ENCODE measurements around the gene PRIM2. TPM values are rescaled to one million over a fixed set of nuclear protein-coding genes. Genes with fewer than 3 reads are reported as not detected.
"Not testable (repeated sequence)": the region's sequence is repeated elsewhere in the genome, so short reads cannot be mapped to it uniquely, and the experiment has no call there.

PRIM2 gene
- total RNA-seq, 1 experiment from 2014 or later: 112 TPM

DNA sequence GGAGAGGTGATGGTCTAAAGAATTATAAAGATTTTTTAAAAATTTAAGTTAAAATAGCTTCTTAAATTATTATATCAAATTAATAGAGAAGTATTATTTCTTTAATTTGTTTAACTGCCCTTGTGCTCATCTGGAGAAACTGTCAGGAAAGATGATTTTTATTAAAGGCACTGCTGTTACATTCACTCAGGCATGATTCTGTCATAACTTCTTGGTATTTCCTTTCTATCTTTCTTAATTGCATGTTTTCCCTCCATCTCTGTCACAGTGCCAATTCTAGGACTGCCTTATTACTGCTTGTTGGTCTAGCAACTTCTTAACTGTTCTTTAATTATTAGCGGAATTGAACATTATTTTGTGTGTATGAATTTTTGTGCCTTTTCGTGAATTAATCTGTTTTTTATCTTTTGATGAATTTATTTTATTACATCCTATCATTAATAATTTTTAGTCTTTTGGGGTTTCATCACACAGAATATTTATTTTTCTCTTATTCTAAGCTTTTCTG lies 47.7 kb downstream of the PRIM2 start:
- DNase-seq (ENCODE audit: low read depth): not testable (repeated sequence)

- not testable (repeated sequence) for DNase-seq (ENCODE audit: low read depth)
These were observed 51.7 kb downstream of the PRIM2 start for GRCh38 chr6:57368965-57369731.

DNA sequence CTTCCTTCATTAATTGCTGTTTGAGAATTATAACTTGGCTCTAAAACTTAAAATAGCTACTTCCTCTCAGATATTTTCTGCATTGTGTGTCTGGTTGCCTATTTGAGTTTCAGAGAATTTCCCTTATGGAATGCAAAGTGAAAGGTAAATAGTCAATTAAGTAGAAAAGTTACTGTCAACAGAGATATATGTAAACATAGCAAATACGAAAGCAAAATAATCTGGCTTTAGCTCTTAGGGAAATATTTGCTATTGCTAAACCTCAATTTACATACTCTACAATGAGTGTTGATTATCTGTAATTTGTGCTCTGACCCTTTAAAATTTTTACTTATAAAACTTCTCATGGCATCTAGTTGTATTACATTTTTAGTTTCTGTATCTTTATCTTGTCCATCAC lies 54.3 kb downstream of the PRIM2 start:
- not testable (repeated sequence) for DNase-seq (ENCODE audit: low read depth)

DNA sequence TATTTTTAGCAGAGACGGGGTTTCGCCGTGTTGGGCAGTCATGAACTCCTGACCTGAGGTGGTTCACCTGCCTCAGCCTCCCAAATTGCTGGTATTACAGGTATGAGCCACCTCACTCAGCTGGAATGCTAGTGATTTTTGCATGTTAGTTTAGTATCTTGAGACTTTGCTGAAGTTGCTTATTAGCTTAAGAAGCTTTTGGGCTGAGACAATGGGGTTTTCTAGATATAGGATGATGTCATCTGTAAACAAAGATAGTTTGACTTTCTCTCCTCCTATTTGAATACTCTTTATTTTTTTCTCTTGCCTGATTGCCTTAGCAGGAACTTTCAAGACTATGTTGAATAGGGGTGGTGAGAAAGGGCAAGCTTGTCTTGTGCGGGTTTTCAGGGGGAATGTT lies 57.3 kb downstream of the PRIM2 start:
- DNase-seq (ENCODE audit: low read depth): not testable (repeated sequence)

GRCh38 chr6:57376083-57376482 lies 58.7 kb downstream of the PRIM2 start:
- peak; percentile 20 for DNase-seq (ENCODE audit: low read depth)

GRCh38 chr6:57389038-57389592 lies 71.7 kb downstream of the PRIM2 start:
- DNase-seq (ENCODE audit: low read depth): not testable (repeated sequence)

DNA sequence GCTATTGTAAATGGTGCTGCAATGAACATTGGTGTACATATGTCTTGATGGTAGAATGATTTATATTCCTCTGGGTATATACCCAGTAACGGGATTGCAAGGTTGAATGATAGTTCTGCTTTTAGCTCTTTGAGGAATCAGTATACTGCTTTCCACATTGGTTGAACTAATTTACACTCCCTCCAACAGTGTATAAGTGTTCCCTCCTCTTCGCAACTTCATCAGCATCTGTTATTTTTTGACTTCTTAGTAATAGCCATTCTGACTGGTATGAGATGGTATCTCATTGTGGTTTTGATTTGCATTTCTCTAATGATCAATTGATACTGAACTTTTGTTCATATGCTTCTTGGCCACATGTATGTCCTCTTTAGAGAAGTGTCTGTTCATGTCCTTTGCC lies 73.4 kb downstream of the PRIM2 start:
- not testable (repeated sequence) for DNase-seq (ENCODE audit: low read depth)

- not testable (repeated sequence) for DNase-seq (ENCODE audit: low read depth)
These were observed 74.6 kb downstream of the PRIM2 start for GRCh38 chr6:57392047-57392446.

- not testable (repeated sequence) for DNase-seq (ENCODE audit: low read depth)
These were observed 101.9 kb downstream of the PRIM2 start for GRCh38 chr6:57419341-57419740.

GRCh38 chr6:57421503-57421902 lies 104.1 kb downstream of the PRIM2 start:
- DNase-seq (ENCODE audit: low read depth): no peak

DNA sequence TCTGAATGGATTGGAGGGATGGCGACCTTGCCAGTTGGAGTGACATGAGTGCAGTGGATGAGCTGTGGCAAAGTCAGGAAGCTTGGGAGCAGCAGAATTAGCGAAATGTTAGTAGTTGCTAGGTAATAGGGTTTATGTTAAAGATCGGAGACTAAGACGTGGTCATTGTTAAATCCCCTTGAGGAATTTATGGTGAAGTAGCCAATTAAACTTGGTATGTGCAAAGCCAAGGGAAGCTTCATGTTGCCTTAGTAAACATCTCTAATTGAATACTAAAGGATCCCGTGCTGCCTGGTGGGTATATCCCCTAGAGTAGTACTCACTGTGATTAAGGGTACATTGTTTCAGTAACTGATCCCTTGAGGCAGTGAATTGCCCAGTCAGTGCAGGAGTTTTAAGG lies 106.0 kb downstream of the PRIM2 start:
- DNase-seq (ENCODE audit: low read depth): no peak

DNA sequence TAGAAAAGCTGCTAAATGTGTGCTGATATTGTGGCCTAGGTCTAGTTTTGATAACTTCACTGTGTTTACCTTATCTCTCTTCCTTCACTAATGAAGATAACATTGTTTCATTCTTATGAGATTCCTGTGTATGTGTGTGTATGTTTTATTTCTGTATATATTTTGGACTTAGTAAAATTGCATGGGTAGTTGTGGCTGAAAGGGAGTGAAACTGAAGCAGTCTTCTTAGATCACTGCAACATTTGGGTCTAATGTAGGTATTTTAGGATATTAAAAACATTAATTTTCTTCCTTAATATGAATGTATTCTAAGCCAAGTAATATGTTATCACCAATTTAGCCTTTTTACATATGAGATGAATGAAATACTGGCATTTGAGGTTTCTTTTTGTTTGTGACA lies 114.3 kb downstream of the PRIM2 start:
- not testable (repeated sequence) for DNase-seq (ENCODE audit: low read depth)

- DNase-seq (ENCODE audit: low read depth): no peak
These were observed 114.7 kb downstream of the PRIM2 start for GRCh38 chr6:57432157-57432556.

GRCh38 chr6:57432919-57433684 lies 115.7 kb downstream of the PRIM2 start:
- no peak for DNase-seq (ENCODE audit: low read depth)

DNA sequence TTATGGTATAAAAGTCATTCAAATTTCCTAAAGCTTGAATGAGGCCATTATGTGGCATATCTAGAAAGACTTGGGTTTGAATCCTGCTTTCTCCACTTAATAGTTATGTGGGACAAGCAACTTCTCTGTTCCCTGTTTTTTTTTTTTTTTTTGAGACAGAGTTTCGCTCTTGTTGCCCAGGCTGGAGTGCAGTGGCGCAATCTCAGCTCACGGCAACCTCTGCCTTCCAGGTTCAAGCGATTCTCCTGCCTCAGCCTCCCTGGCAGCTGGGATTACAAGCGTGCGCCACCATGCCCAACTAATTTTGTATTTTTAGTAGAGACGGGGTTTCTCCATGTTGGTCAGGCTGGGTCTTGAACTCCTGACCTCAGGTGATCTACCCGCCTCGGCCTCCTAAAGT lies 116.4 kb downstream of the PRIM2 start:
- DNase-seq (ENCODE audit: low read depth): not testable (repeated sequence)

DNA sequence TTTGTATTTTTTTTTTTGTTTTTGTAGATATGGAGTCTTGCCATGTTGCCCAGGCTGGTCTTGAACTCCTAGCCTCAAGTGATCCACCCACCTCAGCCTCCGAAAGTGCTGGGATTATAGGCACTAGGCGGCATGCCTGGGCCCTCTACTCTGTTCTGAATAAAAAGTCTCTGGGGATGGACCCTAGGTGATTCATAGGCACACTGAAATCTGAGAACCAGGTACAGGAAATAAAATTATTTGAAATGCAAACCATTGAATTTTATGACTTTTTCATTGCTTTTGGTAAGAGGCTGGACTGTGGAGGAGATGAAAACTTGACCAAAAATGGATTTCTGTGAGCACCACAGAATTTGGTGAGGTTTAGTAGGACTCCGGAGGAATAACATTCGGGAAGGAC lies 117.5 kb downstream of the PRIM2 start:
- DNase-seq (ENCODE audit: low read depth): no peak

DNA sequence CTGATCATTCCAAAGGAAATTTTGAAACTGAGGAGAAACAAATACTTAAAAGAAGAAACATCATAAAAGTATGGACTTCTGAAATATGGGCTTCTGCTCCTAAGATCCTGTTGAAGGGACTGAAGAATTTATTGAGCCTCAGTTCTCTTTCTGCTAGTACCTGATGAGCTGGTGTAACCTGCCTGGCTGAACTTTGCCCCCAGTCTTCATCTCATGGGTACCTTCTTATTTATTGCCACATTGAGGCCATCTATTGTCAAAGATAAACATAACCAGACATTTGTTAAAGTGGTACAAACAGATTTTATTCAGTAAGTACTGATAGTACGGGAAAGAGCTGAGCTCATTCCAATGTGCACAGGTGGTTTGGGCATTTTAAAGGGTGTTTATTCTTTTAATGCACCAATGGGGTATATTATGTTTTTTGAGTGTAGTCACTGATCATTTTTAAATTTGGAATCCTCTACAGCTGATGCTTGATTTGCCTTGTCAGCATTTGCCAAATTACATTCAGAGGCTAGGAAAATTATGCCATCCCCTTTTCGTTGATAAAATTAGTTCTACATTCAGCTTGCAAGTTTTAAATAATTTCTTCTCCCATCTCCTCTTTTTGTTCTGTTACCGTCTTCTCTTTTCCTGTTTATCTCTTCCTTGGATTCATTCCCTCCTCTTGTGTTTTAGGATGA lies 118.2 kb downstream of the PRIM2 start:
- no peak for DNase-seq (ENCODE audit: low read depth)

GRCh38 chr6:57440735-57441134 lies 123.3 kb downstream of the PRIM2 start:
- not testable (repeated sequence) for DNase-seq (ENCODE audit: low read depth)

GRCh38 chr6:57442133-57442532 lies 124.7 kb downstream of the PRIM2 start:
- not testable (repeated sequence) for DNase-seq (ENCODE audit: low read depth)

- DNase-seq (ENCODE audit: low read depth): not testable (repeated sequence)
These were observed 125.8 kb downstream of the PRIM2 start for GRCh38 chr6:57443181-57443580.

DNA sequence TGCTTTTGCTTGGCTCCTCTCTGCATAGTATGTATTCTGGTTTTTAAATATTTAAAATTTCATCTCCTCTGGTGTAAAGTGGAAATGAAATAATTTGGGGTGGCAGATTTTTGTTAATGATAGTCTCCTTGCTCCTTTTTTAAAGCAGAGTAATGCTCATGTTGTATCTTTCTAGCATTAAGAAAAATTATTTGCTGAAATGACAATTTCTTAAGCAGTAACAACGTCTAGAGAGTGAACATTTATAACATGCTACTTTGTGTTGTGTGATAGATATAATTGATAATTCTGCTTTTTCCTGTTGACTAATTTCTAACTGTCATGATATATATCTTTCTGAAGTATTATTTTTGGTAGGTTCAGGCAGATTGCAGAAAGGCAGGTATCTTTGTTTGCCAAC lies 127.4 kb downstream of the PRIM2 start:
- not testable (repeated sequence) for DNase-seq (ENCODE audit: low read depth)

- DNase-seq (ENCODE audit: low read depth): not testable (repeated sequence)
These were observed 127.9 kb downstream of the PRIM2 start for GRCh38 chr6:57445379-57445778.
